OCI-LY7 (cell line): ENCODE measurements around the gene KCNK4.

Source experiments
- EZH2phosphoT487 ChIP-seq: fragments of 200-600 bp; sonication (generic); IDR thresholded peaks from 2 replicates; pipeline ENCODE4 v1.6.1; 2018; ENCODE audit warnings: low read depth, borderline replicate concordance, mild to moderate bottlenecking, mixed run types, antibody characterized with exemption, low read length, moderate library complexity, mixed read lengths
- TF ChIP-seq, protein P1 (sequence below): fragments of 200-600 bp; sonication (generic); conservative IDR thresholded peaks from 2 replicates; pipeline ENCODE4 v1.5.1; 2014; ENCODE audit warnings: mild to moderate bottlenecking, antibody characterized with exemption, low read length, moderate library complexity, mixed read lengths

GRCh38 chr11:64321533-64321932, 30.4 kb downstream of the KCNK4 start:
- TF ChIP-seq, protein P1, sequence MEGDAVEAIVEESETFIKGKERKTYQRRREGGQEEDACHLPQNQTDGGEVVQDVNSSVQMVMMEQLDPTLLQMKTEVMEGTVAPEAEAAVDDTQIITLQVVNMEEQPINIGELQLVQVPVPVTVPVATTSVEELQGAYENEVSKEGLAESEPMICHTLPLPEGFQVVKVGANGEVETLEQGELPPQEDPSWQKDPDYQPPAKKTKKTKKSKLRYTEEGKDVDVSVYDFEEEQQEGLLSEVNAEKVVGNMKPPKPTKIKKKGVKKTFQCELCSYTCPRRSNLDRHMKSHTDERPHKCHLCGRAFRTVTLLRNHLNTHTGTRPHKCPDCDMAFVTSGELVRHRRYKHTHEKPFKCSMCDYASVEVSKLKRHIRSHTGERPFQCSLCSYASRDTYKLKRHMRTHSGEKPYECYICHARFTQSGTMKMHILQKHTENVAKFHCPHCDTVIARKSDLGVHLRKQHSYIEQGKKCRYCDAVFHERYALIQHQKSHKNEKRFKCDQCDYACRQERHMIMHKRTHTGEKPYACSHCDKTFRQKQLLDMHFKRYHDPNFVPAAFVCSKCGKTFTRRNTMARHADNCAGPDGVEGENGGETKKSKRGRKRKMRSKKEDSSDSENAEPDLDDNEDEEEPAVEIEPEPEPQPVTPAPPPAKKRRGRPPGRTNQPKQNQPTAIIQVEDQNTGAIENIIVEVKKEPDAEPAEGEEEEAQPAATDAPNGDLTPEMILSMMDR, result no peak
- no peak for TF ChIP-seq EZH2phosphoT487
